Measurements from ENCODE around the gene PDE3B.

The PDE3B gene

DNA sequence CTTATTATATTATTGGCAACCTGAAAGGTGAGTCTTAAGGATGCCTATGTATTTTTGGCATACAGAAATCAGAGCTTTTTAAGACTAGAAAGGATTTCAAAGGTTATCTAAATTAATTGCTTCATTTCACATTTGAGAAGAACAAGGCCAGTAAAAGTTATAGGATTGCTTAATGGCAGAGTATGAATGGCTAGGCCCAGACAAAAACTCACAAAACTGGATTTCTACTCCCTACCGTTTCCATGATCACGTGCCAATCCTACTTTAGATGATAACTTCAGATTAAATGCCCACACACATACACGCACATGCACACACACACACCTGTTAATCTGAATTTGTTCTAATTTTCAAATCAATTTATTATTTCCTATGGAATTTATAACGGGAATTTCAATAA, 1.8 kb upstream of the PDE3B start:
- no peak for TF ChIP-seq CTCF (conservative IDR thresholded peaks at IDR 0.05; ENCODE audit: low read length)
- no peak for DNase-seq (ENCODE audit: low read depth)
- no peak overlapping the region for H3K4me3 ChIP-seq (ENCODE audit: low read length)

DNA sequence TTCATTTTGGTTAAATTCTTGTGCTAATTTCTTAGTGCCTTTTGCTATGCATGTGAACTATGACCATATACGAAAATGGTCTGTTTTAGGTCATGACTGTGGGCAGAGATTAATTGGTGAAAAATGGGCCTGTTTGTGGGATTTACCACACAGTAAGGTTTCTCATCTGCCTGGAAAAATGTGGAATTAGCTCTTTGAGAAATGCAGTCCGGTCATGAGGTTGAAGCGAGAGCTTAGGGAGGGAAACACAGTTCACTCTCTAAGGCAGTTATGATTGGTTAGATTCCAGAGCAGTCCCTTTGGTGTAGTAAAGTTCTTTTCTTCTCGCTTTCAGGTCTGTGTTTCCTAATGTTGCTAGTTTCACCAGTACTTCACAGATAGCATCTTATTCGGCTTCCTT, 1.2 kb upstream of the PDE3B start:
- H3K4me3 ChIP-seq (ENCODE audit: low read length) = no peak overlapping the region
- DNase-seq (ENCODE audit: low read depth) = no peak
- no peak for TF ChIP-seq CTCF (conservative IDR thresholded peaks at IDR 0.05; ENCODE audit: low read length)

- no peak for TF ChIP-seq CTCF (conservative IDR thresholded peaks at IDR 0.05; ENCODE audit: low read length)
- peak overlapping the region; percentile 49 for H3K4me3 ChIP-seq (ENCODE audit: low read length)
- no peak for DNase-seq (ENCODE audit: low read depth)
Observed at GRCh38 chr11:14642873-14643696, 519 bp upstream of the PDE3B start.

DNA sequence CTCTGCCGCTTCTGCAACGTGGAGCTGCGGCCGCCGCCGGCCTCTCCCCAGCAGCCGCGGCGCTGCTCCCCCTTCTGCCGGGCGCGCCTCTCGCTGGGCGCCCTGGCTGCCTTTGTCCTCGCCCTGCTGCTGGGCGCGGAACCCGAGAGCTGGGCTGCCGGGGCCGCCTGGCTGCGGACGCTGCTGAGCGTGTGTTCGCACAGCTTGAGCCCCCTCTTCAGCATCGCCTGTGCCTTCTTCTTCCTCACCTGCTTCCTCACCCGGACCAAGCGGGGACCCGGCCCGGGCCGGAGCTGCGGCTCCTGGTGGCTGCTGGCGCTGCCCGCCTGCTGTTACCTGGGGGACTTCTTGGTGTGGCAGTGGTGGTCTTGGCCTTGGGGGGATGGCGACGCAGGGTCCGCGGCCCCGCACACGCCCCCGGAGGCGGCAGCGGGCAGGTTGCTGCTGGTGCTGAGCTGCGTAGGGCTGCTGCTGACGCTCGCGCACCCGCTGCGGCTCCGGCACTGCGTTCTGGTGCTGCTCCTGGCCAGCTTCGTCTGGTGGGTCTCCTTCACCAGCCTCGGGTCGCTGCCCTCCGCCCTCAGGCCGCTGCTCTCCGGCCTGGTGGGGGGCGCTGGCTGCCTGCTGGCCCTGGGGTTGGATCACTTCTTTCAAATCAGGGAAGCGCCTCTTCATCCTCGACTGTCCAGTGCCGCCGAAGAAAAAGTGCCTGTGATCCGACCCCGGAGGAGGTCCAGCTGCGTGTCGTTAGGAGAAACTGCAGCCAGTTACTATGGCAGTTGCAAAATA, 816 bp downstream of the PDE3B start:
- peak overlapping the region; percentile 65 for H3K4me3 ChIP-seq (ENCODE audit: low read length)
- peak; percentile 15 for DNase-seq (ENCODE audit: low read depth)
- TF ChIP-seq CTCF (conservative IDR thresholded peaks at IDR 0.05; ENCODE audit: low read length) = no peak

DNA sequence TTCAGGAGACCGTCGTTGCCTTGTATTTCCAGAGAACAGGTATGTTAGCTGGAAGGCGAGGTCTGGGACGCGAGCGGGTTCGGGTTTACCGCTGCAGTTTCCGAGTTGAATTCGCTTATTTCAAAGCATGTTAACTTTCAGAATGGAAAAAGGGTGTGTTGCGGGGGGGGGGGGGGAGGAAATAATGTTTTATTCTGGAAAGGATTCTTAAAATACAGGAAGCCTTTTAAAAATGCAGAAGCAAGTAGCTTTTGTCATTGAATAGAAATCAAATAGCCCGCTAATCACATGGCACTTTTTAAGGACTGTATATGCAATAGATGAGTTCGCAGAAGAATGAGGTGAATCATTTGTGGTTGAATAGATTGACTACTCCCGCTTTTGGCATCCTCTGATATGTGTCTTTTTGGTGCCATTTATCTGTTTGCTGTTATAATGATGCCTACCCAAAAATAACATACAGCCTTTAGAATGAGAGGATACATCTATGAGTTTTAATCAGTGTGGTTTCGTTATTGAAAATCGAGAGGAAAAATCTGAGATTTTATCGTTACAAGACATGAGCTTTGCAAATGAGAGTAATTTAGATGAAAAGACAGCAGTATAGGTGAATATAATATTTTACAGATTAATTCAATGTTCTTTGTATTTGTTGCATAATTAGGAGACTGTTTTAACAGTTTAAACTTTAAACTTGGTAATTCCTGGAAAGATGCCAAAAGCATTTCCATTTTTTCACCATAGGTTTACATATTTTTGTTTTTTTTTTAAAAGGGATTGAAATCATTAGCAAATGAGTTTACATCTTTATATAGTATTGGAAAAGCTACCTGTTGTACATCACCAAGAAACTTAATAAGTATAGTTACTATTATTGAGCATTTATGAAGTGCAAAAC, 1.7 kb downstream of the PDE3B start:
- peak; percentile 5 for DNase-seq (ENCODE audit: low read depth)
- TF ChIP-seq CTCF (conservative IDR thresholded peaks at IDR 0.05; ENCODE audit: low read length) = no peak
- peak overlapping the region; percentile 65 for H3K4me3 ChIP-seq (ENCODE audit: low read length)

- H3K4me3 ChIP-seq (ENCODE audit: low read length) = no peak overlapping the region
- DNase-seq (ENCODE audit: low read depth) = no peak
- no peak for TF ChIP-seq CTCF (conservative IDR thresholded peaks at IDR 0.05; ENCODE audit: low read length)
Observed at GRCh38 chr11:14645985-14646900, 2.6 kb downstream of the PDE3B start.
